Osteoblast (primary cell): ENCODE data around the gene INHBB. TPM values are rescaled to one million over a fixed set of nuclear protein-coding genes. Genes with fewer than 3 reads are reported as not detected.

Experiments used
- DNase-seq: peaks from one replicate; pipeline ENCODE4 v3.0.0; 2011; ENCODE audit warnings: low spot score, mixed read lengths; ENCODE audit not compliant: insufficient read length; ENCODE audit errors: missing footprints
- H2AFZ ChIP-seq: 2 replicates; pipeline ENCODE4 v1.6.0; 2011; ENCODE audit warnings: mild to moderate bottlenecking, low read length
- H3K27ac ChIP-seq: 2 replicates; pipeline ENCODE4 v1.5.1; 2011; ENCODE audit warnings: mild to moderate bottlenecking, low read depth, low read length, moderate library complexity
- H3K27me3 ChIP-seq: 2 replicates; pipeline ENCODE4 v1.6.0; 2012; ENCODE audit warnings: mild to moderate bottlenecking, control low read depth, inconsistent platforms, low read length, moderate library complexity; ENCODE audit not compliant: insufficient read depth
- H3K36me3 ChIP-seq: 2 replicates; pipeline ENCODE4 v1.5.1; 2011; ENCODE audit warnings: mild to moderate bottlenecking, low read length, control low read depth, moderate library complexity; ENCODE audit not compliant: insufficient read depth
- H3K4me1 ChIP-seq: 2 replicates; pipeline ENCODE4 v1.5.1; 2011; ENCODE audit warnings: mild to moderate bottlenecking, low read length, control low read depth, moderate library complexity; ENCODE audit not compliant: insufficient read depth
- H3K4me2 ChIP-seq: 2 replicates; pipeline ENCODE4 v1.6.0; 2011; ENCODE audit warnings: mild to moderate bottlenecking, low read length; ENCODE audit not compliant: insufficient read depth
- H3K4me3 ChIP-seq: fragments of 200-600 bp; sonication (generic); 3 replicates; pipeline ENCODE4 v1.5.1; 2012; ENCODE audit warnings: mild to moderate bottlenecking, low read length, inconsistent platforms; ENCODE audit not compliant: insufficient read depth
- H3K79me2 ChIP-seq: 2 replicates; pipeline ENCODE4 v1.6.0; 2012; ENCODE audit warnings: mild to moderate bottlenecking, low read length, control low read depth, inconsistent platforms; ENCODE audit not compliant: insufficient read depth
- H3K9me3 ChIP-seq: 2 replicates; pipeline ENCODE4 v1.5.1; 2011; ENCODE audit warnings: low read depth, low read length, control low read depth
- H4K20me1 ChIP-seq: 2 replicates; pipeline ENCODE4 v1.6.0; 2012; ENCODE audit warnings: mild to moderate bottlenecking, low read length, control low read depth; ENCODE audit not compliant: insufficient read depth
- total RNA-seq: library from RNA; depleted of rRNA; stranded (reverse); fragments of >200 nt; gene quantifications from 2 replicates; pipeline ENCODE4 v1.2.3, GENCODE V29; 2012
- TF ChIP-seq, protein P1 (sequence below): IDR thresholded peaks from 2 replicates; pipeline ENCODE4 v1.5.1; 2011; ENCODE audit warnings: mild to moderate bottlenecking, low read depth, low read length, moderate library complexity; ENCODE audit errors: extremely low read depth

INHBB gene
- total RNA-seq, 1 donor: under 0.01 TPM

DNA sequence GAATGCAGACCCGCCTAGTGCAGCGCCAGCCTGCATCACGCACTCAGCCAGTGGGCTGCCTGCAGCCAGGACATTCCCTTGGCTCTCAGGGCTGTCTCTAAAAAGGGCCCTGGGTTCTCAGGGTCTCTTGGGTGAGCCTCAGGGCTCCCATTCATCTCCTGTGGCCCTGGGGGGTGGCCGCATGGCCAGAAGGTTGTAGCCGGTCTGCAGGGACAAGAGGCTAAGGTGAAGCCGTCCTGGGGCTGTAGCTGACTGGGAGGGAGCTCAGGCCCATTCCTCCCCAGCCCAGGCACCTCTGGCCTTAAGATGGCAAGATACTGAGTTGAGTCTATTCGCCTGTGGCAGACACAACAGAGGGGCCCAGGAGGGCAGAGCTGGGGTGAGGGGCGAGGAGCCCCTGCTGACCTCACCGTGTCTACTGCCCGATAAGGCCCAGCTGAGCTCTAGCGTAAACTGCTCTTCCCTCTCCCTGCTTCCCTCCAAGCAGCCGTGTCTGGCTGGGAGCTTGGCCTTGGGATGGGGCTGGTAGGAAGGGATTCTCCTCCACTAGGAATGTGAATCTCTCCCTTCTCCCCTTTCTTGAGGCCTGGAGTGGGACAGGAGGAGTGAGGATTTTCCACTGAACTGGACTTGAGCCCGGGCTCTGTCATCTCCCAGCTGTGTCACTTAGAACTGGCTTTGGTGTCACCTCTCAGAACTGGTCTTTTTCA is 37.9 kb downstream of the INHBB start:
- H3K27me3 ChIP-seq: peaks cover 13% of the 10 kb centered on the region
- H3K4me2 ChIP-seq: no peak overlapping the region

DNA sequence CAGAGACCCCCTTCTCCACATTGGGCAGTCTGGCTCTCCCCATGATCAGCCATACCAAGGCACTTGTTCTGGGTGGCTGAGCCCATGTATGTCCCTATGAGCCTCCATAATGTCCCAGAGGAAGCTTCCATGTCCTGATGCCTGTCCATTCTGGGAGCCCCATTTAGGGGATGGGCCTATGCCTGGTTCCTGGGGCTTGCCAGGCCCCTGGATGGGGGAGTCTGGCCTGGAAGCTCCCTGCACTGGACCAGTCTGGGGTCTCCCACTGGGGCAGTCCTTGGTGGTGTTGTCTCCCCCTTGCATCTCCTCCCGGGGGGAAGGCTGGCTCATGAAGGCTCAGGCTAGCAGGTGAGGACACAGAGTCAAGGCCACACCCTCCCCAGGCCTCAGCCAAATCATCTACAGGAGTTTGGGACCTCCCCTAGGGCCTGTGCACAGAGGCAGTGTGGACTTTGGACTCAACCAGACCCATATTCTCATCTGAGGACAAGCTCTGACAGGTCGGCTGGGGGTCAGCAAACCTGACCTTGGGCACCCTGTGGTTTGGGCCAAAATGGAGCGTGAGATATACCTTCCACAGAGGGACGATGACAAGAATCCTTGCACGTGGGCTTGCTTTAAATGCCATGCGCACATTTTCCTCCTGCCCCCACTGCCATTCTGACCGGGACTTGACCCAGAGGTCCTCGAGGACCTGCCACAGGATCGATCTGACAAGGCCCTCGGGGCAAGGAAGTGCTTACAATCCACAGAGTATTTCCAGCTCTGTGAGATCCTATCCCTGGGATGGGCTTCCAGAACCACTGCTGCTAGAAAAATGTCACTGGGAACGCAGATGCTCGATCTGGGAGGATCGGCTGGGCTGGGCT is 38.8 kb downstream of the INHBB start:
- no peaks in the 10 kb centered on the region for H3K9me3 ChIP-seq
- H3K4me2 ChIP-seq: no peak overlapping the region
- H4K20me1 ChIP-seq: no peaks in the 10 kb centered on the region
- TF ChIP-seq, protein P1, sequence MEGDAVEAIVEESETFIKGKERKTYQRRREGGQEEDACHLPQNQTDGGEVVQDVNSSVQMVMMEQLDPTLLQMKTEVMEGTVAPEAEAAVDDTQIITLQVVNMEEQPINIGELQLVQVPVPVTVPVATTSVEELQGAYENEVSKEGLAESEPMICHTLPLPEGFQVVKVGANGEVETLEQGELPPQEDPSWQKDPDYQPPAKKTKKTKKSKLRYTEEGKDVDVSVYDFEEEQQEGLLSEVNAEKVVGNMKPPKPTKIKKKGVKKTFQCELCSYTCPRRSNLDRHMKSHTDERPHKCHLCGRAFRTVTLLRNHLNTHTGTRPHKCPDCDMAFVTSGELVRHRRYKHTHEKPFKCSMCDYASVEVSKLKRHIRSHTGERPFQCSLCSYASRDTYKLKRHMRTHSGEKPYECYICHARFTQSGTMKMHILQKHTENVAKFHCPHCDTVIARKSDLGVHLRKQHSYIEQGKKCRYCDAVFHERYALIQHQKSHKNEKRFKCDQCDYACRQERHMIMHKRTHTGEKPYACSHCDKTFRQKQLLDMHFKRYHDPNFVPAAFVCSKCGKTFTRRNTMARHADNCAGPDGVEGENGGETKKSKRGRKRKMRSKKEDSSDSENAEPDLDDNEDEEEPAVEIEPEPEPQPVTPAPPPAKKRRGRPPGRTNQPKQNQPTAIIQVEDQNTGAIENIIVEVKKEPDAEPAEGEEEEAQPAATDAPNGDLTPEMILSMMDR: no peak
- H3K27me3 ChIP-seq: peaks cover 20% of the 10 kb centered on the region
- no peak overlapping the region for H2AFZ ChIP-seq
- H3K4me3 ChIP-seq: no peak overlapping the region
- H3K27ac ChIP-seq: no peak overlapping the region
- no peaks in the 10 kb centered on the region for H3K79me2 ChIP-seq
- no peaks in the 10 kb centered on the region for H3K36me3 ChIP-seq
- DNase-seq: peak; percentile 41
- no peaks in the 10 kb centered on the region for H3K4me1 ChIP-seq

More for the DNA sequence above, 37.9 kb downstream of the INHBB start:
- peak; percentile 80 for DNase-seq
- Histone ChIP-seq H3K79me2 (no peaks in the 10 kb centered on the region), H3K36me3 (no peaks in the 10 kb centered on the region), H2AFZ (no peak overlapping the region), H3K27ac (no peak overlapping the region), H3K9me3 (no peaks in the 10 kb centered on the region), H3K4me1 (no peaks in the 10 kb centered on the region), H3K4me3 (no peak overlapping the region), H4K20me1 (no peaks in the 10 kb centered on the region)
- TF ChIP-seq, protein P1: no peak

DNA sequence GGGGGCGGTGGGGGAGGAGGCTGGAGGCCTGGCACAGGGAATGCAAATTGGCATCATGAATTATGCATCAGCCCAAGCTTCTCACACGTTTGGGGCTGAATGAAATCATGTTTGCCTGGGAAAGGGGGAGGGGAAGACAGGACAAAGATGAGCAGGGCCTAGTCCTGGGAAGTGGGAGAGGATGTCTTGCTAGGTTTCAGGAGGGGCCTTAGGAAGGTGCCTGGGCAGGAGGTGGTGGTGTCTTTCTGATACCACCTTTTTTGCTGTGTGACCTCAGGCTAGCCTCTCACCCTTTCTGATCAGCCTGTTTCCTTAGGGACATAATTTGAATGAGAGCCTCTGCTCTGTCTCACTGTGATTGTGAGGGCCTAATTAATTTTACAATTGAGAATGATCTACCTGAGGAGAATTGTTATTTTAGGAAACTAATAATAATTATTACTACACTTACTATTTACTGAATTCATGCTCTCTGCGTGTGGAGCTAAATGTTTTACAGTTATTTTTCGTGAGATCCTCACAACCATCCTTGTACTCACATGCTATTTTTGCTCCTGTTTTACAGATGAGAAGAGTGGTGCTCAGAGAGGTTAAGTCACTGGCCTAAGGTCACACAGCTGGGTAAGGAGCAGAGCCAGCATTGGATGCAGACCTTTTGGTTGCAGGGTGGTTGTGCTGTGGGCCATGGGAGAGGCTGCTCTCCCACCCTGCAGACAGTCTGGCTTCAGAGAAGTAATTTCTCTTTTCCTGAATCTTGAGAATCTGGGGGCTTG is 39.6 kb downstream of the INHBB start:
- H2AFZ ChIP-seq: no peak overlapping the region
- H3K9me3 ChIP-seq: no peaks in the 10 kb centered on the region
- H3K4me1 ChIP-seq: no peaks in the 10 kb centered on the region
- no peaks in the 10 kb centered on the region for H3K79me2 ChIP-seq
- TF ChIP-seq, protein P1: no peak
- no peak for DNase-seq
- H4K20me1 ChIP-seq: no peaks in the 10 kb centered on the region
- H3K27me3 ChIP-seq: peaks cover 23% of the 10 kb centered on the region
- no peak overlapping the region for H3K4me2 ChIP-seq
- no peak overlapping the region for H3K4me3 ChIP-seq
- no peaks in the 10 kb centered on the region for H3K36me3 ChIP-seq
- H3K27ac ChIP-seq: no peak overlapping the region
